CD4-positive, alpha-beta T cell treated with Interleukin-15 for 1 hour (primary cell): Measurements from ENCODE around the gene GHR.

ENCODE experiments used
- DNase-seq: peaks from one replicate; pipeline ENCODE4 v3.0.0-alpha.2; 2020

The GHR gene

DNA sequence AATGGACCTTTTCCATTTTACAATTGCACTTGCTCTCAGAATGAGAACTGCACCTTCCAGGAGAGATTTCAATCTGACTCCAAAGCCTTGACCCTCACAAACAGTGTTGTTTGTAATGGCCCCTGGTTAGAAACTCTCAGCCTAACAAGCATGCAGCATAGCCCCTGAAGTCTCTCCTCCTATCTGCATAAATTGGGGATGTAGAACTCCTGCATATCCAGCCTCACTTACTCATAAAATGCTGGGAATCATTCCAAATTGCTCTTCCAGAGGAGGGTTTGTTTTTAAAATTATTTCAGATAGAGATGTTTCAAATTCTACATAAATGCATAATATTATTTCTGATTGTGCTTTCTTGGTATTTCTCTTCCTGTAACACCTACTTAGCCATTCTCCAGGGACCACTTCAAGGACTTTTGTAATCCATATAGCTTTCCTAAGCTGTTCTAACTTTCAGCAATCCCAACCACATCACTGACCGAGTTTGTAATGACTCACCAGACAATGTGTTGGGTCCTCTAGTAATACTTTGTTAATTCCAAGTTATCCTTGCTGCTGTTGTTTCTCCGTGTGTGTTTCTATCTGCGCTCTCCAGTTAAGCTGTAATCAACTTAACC is 189.6 kb downstream of the GHR start:
- no peak for DNase-seq

DNA sequence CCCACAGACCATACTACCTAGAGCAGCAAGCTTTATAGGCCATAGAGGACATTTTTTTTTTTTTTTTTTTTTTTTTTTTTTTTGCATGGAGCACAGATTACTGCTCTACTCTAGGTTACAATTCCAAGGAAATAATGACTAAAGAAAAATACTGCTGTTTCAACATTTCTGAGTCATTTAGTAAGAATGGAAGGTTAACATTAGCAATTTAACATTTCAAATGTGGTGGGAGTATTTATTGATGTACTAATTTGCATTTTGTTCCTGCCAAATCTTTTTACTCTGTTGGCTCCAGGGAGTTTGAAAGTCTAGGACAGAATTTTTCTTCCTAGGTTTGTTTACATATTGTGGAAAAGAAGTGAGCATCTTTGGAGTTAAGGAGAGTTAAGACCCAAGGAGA is 191.3 kb downstream of the GHR start:
- DNase-seq, result no peak

DNA sequence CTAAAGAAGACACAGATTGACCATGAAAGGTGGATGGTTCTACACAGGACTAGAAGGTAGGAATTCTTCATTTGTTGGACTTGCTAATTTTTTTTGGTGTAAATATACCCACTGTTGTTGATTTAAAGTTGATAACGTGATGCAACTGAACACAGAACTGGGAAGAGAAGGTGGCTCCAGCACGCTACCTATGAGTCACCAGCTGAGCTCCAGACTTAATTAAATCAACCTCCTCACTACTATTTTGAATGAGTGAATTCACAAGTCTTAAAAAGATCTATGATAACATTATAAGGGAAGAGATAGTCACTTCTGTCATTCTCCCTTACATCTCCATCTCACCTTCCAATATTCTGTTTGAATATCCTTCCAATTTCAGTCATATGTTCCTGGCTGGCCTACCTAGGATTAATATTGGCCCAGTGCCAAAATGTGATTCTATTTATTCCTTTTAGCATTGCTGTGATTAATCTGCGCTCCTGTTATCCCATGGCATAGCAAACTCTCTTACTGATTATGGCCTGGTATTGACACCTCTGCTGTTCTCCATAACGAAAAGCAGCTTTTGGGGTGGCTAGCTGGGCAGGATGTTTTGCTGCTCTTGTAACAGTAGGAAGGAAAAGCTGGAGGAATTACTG is 197.5 kb downstream of the GHR start:
- DNase-seq, result no peak

DNA sequence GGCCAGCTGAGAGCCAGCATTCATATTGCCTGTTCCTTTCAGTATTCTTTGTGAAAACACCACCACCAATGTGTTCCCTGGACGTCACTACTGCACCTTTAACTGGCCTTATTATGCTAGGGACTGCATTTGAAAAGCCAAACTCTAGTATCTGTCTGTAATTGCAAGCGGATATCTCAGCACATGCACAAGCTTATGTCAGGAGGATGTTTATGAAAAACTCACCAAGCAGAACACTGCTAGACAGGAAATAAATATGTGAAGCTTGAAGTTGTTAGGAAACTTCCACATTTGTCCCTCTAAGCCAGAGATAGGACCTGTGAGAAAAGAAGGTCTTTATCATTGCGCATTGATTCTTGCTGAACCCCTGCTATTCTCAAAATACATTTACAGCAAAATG is 198.0 kb downstream of the GHR start:
- no peak for DNase-seq

DNA sequence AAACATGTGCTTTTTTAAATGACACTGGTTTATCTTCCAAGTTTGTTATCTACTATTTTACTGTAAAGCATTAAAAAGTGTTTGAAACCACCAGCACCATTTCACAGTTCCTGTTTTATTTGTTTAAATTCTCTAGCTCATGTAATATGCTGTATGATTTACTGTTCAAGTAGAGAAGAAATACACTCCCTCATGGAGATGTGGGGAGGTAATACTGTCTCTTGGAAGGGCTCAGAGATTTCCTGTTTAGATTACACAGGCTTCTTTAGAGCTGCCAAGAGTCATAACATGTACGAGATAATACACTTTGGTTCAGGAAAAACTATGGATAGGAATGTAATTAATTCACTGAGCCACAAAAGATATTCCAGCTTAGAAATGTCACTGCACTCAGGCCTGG is 198.4 kb downstream of the GHR start:
- no peak for DNase-seq

DNA sequence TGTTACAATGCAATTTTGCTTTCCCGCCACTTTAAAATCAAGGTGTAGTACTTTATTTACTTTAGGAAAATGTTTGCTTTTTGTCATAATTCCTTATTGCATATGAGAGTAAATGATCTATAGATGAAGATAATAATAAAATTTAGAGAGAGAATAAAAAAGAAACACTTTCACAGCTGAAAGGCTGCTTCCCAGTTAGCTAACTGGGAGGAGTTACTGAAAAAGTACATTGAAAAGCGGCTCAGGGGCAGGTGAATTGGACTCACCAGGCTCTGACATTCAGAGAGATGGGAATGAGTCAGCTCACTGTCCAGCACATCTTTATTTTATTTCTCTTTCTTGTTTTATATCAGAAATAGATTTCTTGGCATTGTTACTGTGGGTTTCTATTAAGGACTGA is 201.7 kb downstream of the GHR start:
- DNase-seq, result no peak

DNA sequence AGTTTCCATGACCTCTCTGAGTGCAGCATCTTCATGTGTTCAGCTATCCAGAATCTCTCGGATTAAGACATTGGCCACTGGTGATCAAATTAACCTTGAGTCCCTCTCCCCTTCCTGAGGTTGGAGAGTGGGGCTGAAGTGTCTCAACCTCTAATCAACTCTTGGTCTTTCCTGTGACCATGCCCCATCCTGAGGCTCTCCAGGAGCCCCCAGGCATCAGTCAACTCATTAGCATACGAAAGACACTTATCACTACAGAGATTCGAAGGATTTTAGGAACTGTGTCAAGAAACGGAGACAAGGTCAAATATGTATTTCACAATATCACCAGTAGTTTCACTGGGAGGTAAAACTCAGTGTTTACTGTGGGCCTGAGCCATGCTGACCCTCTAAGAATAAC is 203.2 kb downstream of the GHR start:
- DNase-seq, result no peak

DNA sequence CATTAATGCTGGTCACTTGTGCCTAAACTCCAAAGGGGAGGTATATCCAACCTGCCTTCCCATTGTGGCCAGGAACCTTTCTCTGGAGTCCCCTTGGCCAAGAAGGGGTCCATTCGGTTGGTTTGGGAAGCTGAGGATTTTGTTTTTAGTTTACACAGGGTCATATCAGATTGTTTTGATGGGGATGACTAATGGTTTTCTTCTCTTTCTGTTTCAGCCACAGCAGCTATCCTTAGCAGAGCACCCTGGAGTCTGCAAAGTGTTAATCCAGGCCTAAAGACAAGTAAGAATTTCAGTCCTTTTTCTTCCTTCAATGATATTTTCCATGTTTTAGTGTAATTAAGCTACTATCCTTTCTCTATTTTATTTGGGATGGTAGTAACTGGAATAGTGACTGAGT is 205.6 kb downstream of the GHR start:
- no peak for DNase-seq

DNA sequence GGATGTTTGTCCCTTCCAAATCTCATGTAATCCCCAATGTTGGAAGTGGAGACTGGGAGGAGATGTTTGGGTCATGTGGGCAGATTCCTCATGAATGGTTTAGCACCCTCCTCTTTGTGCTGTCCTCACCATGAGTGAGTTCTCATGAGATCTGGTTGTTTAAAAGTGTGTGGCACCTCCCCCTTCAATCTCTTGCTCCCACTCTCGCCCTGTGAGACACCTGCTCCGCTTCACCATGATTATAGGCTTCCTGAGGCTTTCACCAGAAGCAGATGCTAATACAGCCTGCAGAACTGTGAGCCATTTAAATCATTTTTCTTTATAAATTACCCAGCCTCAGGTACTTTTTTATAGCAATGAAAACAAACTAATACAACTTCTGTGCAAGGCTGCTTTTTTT is 206.0 kb downstream of the GHR start:
- DNase-seq, result no peak

DNA sequence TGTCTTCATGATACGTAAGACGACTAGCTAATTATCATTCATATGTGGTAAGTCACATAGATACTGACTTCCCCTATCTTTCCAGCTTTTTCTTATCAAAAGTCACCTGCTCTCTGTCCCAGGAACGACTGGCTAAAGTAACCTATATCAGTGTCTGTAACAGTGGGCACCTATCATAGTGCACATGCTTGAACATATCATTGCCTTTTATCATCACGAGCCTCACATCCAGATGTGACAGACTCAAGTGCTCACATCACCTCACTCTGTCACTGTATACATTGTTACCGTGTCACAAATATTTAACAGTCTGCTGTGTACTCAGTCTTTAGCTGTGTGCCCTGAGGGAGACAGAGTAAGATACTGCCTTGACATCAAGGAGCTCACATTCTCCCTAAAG is 208.0 kb downstream of the GHR start:
- DNase-seq, result no peak

DNA sequence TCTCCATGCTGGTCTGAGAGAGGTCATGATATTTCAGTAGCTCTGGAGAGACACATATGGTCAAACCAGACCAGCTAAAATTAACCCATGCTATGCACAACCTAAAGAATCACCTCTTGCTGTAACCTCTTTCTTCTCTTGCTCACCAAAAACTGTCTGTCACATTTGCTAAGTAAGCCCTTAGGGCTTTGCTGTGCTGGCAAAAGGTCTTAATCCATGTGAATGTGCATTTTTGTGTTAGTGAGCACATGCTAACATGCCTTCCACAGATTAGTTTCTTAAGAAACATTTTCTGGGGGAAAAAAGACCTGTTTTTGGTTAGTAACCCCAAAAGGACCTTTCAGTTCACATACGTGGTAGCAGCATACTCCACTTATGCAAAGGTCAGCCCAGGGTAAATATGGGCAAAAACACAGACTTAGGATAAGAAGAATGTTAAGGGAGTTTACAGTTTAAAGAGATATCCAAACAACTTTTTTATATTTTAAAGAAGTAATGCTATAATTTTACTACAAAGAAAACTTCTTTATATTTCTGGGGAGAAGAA is 209.2 kb downstream of the GHR start:
- no peak for DNase-seq

DNA sequence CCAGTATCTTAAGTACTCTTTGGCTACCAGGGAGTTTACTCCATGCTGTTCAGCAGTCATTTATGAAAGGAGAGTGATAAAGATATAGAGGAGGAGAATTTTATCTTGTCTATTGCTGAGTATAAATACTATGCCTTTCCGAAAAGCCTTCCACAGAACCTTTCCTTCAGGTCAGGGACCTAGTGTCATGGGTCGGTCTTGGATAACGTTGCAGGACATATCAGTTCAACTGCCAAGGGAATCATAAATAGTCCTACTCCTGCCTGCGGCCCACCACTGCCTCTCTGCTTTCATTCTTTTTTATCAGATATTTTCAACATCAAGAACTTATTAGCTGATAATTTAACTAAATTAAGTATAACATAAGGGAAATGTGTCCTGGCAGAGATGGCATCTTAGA is 211.3 kb downstream of the GHR start:
- DNase-seq, result no peak

DNA sequence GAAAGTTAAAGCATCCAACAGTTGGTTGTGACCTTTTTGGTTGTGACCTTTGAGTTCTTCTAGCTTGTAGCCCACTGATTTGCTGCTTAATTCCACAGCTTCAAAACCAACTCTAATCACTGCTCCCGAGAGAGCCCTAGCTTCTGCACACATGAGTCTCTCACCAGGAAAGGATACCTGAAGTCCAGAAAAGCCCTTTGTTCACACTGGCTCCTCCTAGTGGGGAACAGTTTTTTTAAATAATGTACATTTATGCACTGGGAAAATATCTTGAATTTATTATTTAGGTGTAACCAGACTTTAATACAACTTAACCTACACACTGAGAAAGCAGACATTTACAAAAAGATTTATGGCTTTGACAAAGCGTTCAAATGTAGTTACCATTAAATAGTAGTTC is 213.2 kb downstream of the GHR start:
- no peak for DNase-seq

DNA sequence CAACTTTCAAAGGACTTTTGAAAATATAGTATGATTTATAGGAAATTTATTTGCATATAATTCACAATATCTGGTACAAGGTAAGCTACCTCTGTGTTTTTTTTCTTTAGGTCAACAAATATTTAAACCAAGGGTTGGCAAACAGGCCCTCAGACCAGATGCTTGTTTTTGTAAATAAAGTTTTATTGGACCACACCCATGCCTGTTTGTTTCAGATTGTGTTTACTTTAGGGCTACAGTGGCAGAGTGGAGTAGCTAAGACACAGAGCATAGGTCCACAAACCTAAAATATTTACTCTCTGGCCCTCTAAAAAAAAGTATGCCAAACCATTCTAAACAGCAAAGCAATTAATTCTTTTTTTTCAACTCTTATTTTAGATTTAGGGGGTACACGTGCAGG is 213.7 kb downstream of the GHR start:
- DNase-seq, result no peak

DNA sequence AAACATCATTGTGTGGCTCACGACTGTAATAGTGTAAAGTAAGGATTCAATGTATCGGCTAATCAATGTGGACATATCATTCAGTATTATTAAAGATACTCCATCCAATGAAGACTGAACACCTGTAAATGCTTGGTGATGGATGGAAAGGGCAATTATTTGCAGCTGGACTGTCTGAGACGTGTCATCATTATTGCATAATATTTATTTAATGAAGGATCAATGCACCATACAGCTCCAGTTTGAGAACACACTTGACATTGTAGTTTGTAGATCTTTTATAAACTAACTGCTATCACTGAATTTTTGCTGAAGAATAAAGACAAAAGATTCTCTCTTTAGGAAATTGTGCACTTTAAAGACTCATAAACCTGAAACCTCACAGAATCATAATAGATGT is 215.7 kb downstream of the GHR start:
- no peak for DNase-seq

DNA sequence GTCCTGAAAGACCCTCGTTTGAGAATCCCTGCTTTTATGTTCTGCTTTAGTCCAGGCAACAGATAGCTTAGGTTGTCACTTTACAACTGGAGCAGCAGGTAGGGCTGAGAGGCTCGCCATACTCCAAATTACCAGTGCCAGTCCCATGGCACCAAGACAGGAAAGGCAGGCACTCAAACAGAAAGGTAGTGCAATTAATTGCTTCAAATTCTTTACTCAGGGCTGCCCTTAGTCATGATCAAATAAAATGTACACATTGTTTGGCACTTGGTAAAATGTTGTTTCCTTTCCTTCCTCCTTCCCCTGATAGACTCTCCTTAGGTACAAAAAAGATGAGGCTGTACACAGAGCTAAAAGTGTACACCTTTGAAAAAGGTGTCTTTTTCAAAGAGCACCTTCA is 217.6 kb downstream of the GHR start:
- DNase-seq, result no peak

DNA sequence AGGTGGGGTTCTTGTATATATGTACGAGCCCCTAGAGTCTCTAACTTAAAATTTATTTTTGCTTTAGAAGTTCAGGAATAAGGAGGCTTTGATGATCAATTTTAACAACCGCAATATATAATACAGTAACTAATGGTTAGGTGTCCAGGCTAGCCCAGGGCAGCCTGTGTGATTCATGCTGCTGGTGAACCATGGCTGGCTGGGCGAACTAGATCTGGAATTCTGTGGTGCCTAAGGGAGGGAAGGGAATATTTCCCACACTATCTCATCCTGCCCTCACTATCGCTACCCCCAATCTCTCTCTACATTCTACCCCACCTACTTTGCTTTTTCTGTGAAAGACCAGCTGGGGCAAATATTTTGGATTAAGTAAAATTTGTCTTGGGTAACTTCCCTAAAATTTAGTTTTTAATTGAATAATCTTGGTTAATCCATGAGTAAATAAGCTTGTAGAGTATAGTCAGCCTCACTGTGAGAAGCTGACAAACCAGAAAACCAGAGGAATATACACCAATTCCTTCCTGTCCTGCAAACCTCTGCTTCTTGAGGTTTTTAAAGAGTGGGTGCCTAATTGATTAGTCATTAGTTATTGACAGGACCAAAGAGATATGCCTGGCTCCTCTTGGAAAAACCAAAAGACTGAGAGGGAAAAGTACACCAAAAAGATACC is 218.2 kb downstream of the GHR start:
- DNase-seq, result no peak

DNA sequence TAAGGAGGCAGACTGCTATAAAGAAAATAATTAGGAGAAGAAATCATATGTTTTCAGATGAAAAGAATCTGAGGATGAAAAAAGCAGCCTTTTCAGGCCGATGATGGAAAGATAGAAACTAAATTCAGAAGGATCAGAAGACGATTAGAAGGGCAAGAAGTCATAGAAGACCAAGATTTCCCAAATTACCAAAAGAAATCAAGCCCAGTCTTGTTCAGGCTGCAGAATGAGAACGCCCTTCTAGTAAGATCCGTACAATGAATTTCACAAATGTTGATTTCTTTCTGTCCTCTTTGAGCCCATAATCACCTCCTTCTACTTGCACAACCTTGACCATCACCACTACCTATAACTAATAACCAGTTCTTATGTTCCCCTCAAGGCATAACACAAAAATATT is 218.8 kb downstream of the GHR start:
- DNase-seq, result no peak

DNA sequence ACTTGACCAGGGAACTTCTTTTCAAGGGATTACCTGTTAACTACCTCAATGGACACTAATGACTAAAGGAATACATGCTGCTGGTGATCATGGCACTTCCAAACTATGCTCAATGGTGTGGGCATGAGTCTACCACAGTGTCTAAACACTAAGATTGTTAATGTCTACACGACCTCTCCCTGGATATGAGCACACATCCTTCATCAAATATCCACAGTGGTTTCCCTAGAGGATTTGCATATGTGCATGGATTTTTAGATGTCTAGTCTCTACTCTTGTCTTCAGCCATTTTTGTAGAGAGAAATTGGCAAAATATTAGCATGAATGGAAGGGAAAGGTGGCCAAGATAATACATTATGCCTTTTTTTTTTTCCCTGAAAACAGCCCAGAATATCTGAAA is 220.1 kb downstream of the GHR start:
- DNase-seq, result no peak

DNA sequence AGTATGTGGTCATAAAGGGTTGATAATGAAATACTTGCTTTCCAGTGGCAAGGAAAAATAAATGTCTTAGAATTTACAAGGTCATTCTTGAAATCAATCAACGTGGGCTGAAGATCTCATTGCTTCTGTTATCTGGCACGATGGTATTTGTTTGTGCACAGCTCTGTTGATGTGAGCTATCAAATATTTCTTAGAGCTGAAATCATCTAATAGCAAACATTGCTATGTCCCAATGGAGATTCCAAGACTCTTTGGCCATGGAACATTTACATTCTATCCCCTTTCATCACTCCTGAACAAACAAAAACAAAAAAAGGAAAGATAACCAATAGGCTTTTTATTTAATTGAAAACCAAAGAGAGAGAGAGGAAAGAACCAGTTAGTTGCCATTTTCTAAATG is 221.9 kb downstream of the GHR start:
- no peak for DNase-seq

DNA sequence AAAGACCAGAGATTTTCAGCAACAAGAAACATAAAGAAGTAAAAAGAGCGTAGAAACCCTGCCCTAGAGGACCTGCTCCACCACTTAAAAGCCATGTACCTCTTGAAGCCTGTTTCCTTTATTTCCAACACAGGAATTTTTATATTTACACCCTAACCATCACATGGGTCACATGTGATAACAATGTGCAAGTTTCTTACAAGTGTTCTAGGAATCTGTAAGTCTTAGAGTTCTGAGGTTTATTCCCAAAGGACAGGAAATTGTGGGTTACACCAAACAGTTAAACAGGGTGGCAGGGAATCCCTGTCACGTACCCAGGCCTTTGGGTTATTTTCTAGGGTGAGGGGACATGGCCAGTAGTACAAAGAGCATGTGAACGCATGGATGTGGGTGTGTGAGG is 224.8 kb downstream of the GHR start:
- no peak for DNase-seq

DNA sequence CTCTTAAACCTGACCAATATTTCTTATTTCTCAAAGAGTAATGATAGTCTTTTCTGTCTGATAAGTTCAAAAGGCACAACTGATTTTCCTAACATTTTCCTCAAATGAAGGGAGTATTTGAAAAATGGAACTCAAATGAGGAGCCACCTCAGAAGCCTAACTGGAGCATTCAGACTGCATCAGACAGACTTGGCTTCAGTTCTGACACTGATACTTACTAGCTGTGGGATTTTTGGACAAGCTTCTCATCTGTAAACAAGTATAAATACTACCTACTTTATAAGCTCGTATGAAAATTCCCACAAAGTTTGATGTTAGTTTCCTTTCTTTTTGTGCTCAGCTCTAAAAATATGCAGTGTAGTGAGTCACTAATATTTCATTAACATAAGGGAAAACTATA is 225.7 kb downstream of the GHR start:
- no peak for DNase-seq

DNA sequence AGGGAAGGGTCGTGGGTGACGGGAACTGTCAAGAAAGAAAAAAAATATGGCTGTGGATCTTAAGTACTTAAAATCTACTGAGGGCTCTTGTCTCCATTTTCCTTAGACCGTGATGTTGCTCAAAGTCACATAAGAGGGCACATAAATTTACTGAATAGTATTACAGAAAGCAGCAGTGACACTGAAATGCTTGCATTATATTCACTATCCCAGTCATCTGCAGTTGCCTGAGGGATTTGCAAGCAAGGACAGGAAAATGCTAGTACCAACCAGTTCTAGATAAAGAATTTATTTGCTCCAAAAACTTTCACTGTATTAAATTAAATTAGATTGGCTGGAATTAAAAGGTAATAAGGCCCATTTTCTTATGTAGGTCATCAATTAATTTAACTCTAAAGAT is 226.8 kb downstream of the GHR start:
- no peak for DNase-seq

DNA sequence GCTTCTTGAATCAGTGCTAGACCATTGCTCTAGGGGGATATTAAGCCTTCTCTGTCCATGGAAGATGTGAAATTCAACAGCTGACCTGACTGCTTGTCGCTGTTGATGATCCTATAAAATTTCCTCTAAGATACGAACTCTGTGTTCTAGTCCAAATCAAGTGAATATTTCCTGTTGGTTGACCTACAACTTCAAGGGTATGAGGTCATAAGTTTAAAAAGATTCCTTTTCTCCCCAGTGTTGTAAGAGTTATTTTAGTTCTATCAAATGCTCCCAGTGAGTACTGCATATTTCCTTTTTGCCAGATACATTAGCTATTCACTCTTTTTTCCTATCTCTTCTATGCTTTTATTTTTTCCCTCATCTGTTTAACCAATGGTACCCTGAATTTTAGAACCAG is 230.5 kb downstream of the GHR start:
- no peak for DNase-seq

DNA sequence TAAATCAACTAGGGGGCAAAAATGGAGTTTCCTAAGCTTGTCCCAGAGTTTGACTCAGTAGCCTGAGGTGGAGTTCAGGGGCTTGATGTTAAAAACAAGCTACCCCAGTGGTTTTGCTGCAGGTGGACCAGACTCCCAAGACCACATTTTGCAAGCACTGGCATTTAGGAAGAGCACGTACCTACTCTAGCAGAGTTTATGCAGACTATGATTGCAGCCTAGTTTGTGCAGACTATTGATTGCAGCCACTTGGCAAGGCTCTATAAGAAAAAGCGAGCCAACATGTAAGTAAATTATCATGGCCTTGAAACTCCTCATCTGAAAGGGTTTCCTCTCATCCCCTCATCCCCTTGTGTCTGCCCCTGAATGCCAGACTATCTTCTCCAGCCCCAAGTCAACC is 231.4 kb downstream of the GHR start:
- no peak for DNase-seq
